Astrocyte (in vitro differentiated cells and primary cell): ENCODE data around the gene PRDM11. TPM values are rescaled to one million over a fixed set of nuclear protein-coding genes. Genes with fewer than 3 reads are reported as not detected.

Experiments used
- DNase-seq: peaks from one replicate; pipeline ENCODE4 v3.0.0-alpha.2; 2010; ENCODE audit warnings: low read depth
- FAIRE-seq: peaks from 2 replicates; lab custom pipeline; 2011; peaks lifted over from hg19 to GRCh38; lab: Jason Lieb, UNC
- H2AFZ ChIP-seq: 2 replicates; pipeline ENCODE4 v1.6.0; 2012; ENCODE audit warnings: low read depth, low read length, inconsistent platforms
- H3K27ac ChIP-seq: 2 replicates; pipeline ENCODE4 v1.5.1; 2011; ENCODE audit warnings: low read depth, low read length, inconsistent platforms
- H3K27me3 ChIP-seq: 2 replicates; pipeline ENCODE4 v1.6.0; 2011; ENCODE audit warnings: low read length, inconsistent platforms; ENCODE audit not compliant: insufficient read depth
- H3K36me3 ChIP-seq: 2 replicates; pipeline ENCODE4 v1.5.1; 2011; ENCODE audit warnings: low read length, inconsistent platforms; ENCODE audit not compliant: insufficient read depth
- H3K4me1 ChIP-seq: 2 replicates; pipeline ENCODE4 v1.5.1; 2011; ENCODE audit warnings: low read length, inconsistent platforms; ENCODE audit not compliant: insufficient read depth
- H3K4me2 ChIP-seq: 2 replicates; pipeline ENCODE4 v1.6.0; 2012; ENCODE audit warnings: low read length, inconsistent platforms
- H3K4me3 ChIP-seq: 2 replicates; pipeline ENCODE4 v1.5.1; 2011; ENCODE audit warnings: low read depth, mild to moderate bottlenecking, low read length, inconsistent platforms; ENCODE audit not compliant: insufficient read depth
- H3K79me2 ChIP-seq: 2 replicates; pipeline ENCODE4 v1.6.0; 2012; ENCODE audit warnings: mild to moderate bottlenecking, low read length, inconsistent platforms; ENCODE audit not compliant: insufficient read depth
- H3K9ac ChIP-seq: 2 replicates; pipeline ENCODE4 v1.6.0; 2012; ENCODE audit warnings: mild to moderate bottlenecking, low read length, inconsistent platforms
- H3K9me3 ChIP-seq: 2 replicates; pipeline ENCODE4 v1.5.1; 2012; ENCODE audit warnings: low read depth, mild to moderate bottlenecking, low read length, inconsistent platforms; ENCODE audit not compliant: insufficient read depth
- H4K20me1 ChIP-seq: 2 replicates; pipeline ENCODE4 v1.6.0; 2012; ENCODE audit warnings: low read length, inconsistent platforms; ENCODE audit not compliant: insufficient read depth
- H3K27ac Mint-ChIP-seq: one replicate; pipeline ENCODE4 v1.8.0; 2021; ENCODE audit warnings: mild to moderate bottlenecking, mixed read lengths; ENCODE audit not compliant: unreplicated experiment
- H3K27me3 Mint-ChIP-seq: one replicate; pipeline ENCODE4 v1.8.0; 2021; ENCODE audit warnings: low read depth, mixed read lengths; ENCODE audit not compliant: unreplicated experiment
- H3K36me3 Mint-ChIP-seq: one replicate; pipeline ENCODE4 v1.8.0; 2021; ENCODE audit warnings: low read depth, mixed read lengths; ENCODE audit not compliant: unreplicated experiment
- H3K4me1 Mint-ChIP-seq: one replicate; pipeline ENCODE4 v1.8.0; 2021; ENCODE audit warnings: low read depth, mixed read lengths; ENCODE audit not compliant: unreplicated experiment
- H3K4me3 Mint-ChIP-seq: one replicate; pipeline ENCODE4 v1.8.0; 2021; ENCODE audit warnings: mild to moderate bottlenecking, moderate library complexity, mixed read lengths; ENCODE audit not compliant: unreplicated experiment
- H3K9me3 Mint-ChIP-seq: one replicate; pipeline ENCODE4 v1.8.0; 2021; ENCODE audit warnings: mild to moderate bottlenecking, mixed read lengths; ENCODE audit not compliant: unreplicated experiment
- CTCF ChIP-seq: IDR thresholded peaks from 2 replicates; pipeline ENCODE4 v1.5.1; 2011; ENCODE audit warnings: low read depth, mild to moderate bottlenecking, inconsistent platforms, low read length, moderate library complexity; ENCODE audit not compliant: insufficient read depth
- EZH2 ChIP-seq: IDR thresholded peaks from 2 replicates; pipeline ENCODE4 v1.6.1; 2012; ENCODE audit warnings: mild to moderate bottlenecking, low read length, inconsistent platforms; ENCODE audit not compliant: insufficient read depth
- total RNA-seq: library from RNA; stranded (reverse); gene quantifications from 2 replicates; pipeline ENCODE4 v1.2.1, GENCODE V29; 2021

PRDM11 gene
- total RNA-seq, 1 donor from 2014 or later: 9.1 TPM

GRCh38 chr11:45265969-45266675, 119.7 kb downstream of the PRDM11 start:
- Histone ChIP-seq H3K79me2 (no peaks in the 10 kb centered on the region), H3K27me3 (peaks cover 10% of the 10 kb centered on the region), H3K9ac (no peak overlapping the region), H3K4me3 (no peak overlapping the region), H3K9me3 (no peaks in the 10 kb centered on the region), H3K4me2 (no peak overlapping the region), H3K4me1 (peaks cover 13% of the 10 kb centered on the region), H2AFZ (no peak overlapping the region), H3K36me3 (no peaks in the 10 kb centered on the region), H3K27ac (no peak overlapping the region), H4K20me1 (no peaks in the 10 kb centered on the region)
- Mint-ChIP-seq H3K36me3 (peaks cover 2% of the 10 kb centered on the region), H3K27me3 (peaks cover 14% of the 10 kb centered on the region), H3K4me1 (peaks cover 23% of the 10 kb centered on the region), H3K9me3 (no peaks in the 10 kb centered on the region), H3K27ac (no peak overlapping the region), H3K4me3 (no peak overlapping the region)
- DNase-seq (no peak), FAIRE-seq (no peak)
- TF ChIP-seq CTCF (no peak), EZH2 (no peak)

- H3K27ac Mint-ChIP-seq: no peak overlapping the region
- peaks cover 18% of the 10 kb centered on the region for H3K27me3 Mint-ChIP-seq
- H3K4me2 ChIP-seq: no peak overlapping the region
- H3K36me3 ChIP-seq: no peaks in the 10 kb centered on the region
- no peak overlapping the region for H2AFZ ChIP-seq
- no peak for FAIRE-seq
- peaks cover 2% of the 10 kb centered on the region for H3K36me3 Mint-ChIP-seq
- no peaks in the 10 kb centered on the region for H3K79me2 ChIP-seq
- H3K27me3 ChIP-seq: peaks cover 10% of the 10 kb centered on the region
- peaks cover 25% of the 10 kb centered on the region for H3K4me1 Mint-ChIP-seq
- no peaks in the 10 kb centered on the region for H4K20me1 ChIP-seq
- DNase-seq: no peak
- H3K27ac ChIP-seq: no peak overlapping the region
- H3K9me3 ChIP-seq: no peaks in the 10 kb centered on the region
- H3K4me1 ChIP-seq: peaks cover 13% of the 10 kb centered on the region
- no peak overlapping the region for H3K4me3 Mint-ChIP-seq
- TF ChIP-seq EZH2 (no peak), CTCF (no peak)
- H3K4me3 ChIP-seq: no peak overlapping the region
- H3K9ac ChIP-seq: no peak overlapping the region
- no peaks in the 10 kb centered on the region for H3K9me3 Mint-ChIP-seq
Observed at GRCh38 chr11:45266676-45267020, 120.2 kb downstream of the PRDM11 start.

GRCh38 chr11:45267052-45267451, 120.6 kb downstream of the PRDM11 start:
- Histone ChIP-seq H3K9ac (no peak overlapping the region), H3K27me3 (peaks cover 10% of the 10 kb centered on the region), H3K36me3 (no peaks in the 10 kb centered on the region), H3K4me1 (peaks cover 13% of the 10 kb centered on the region), H3K79me2 (no peaks in the 10 kb centered on the region), H3K4me3 (no peak overlapping the region), H4K20me1 (no peaks in the 10 kb centered on the region), H2AFZ (no peak overlapping the region), H3K4me2 (no peak overlapping the region), H3K27ac (no peak overlapping the region), H3K9me3 (no peaks in the 10 kb centered on the region)
- TF ChIP-seq EZH2 (no peak), CTCF (no peak)
- no peaks in the 10 kb centered on the region for H3K9me3 Mint-ChIP-seq
- peaks cover 2% of the 10 kb centered on the region for H3K36me3 Mint-ChIP-seq
- no peak overlapping the region for H3K27ac Mint-ChIP-seq
- no peak for FAIRE-seq
- DNase-seq: no peak
- H3K27me3 Mint-ChIP-seq: peaks cover 18% of the 10 kb centered on the region
- H3K4me1 Mint-ChIP-seq: peaks cover 25% of the 10 kb centered on the region
- H3K4me3 Mint-ChIP-seq: no peak overlapping the region
